ENCODE results near the gene EMP2.
"Not testable (repeated sequence)": the region's sequence is repeated elsewhere in the genome, so short reads cannot be mapped to it uniquely, and the experiment has no call there.

EMP2 gene

DNA sequence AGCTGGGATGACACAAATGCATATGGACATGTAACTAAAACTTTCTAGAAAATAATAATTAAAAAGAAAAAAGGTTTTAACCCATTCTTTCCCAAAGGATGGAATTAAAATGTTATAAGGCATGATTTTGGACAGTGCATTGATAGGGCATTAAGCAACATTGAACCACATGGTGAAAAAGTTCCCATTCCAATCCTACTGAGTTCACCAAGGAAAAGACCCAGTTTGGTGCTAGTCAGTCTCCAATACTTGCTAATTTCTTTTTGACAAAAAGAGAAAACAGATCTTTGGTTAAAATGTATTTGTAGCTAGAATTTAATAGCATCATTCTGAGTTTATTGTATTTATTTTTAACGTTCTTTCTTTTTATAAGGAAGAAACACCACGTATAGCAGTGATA, 28.1 kb downstream of the EMP2 start:
- DNase-seq (ENCODE audit: low read depth), result no peak

DNA sequence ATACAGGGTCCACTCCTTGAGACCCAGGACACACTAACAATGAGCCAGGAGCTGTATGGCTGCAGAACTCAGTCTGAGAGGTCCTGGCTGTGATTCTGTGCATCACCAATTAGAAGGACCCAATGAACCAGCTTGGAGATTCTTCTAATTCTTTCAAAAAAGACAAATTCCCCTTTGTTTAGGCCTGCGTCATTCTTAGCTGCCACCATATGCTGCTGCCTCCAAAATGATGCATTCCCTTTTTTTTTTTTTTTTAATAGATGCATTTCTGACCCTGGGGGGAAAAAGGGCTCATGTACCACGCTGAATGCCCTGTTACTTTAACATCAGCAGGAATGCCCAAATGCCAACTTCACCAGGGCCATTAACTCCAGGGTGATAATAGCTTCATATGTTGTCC, 28.5 kb downstream of the EMP2 start:
- DNase-seq (ENCODE audit: low read depth), result no peak

GRCh38 chr16:10548404-10548803, 32.0 kb downstream of the EMP2 start:
- DNase-seq (ENCODE audit: low read depth), result no peak

DNA sequence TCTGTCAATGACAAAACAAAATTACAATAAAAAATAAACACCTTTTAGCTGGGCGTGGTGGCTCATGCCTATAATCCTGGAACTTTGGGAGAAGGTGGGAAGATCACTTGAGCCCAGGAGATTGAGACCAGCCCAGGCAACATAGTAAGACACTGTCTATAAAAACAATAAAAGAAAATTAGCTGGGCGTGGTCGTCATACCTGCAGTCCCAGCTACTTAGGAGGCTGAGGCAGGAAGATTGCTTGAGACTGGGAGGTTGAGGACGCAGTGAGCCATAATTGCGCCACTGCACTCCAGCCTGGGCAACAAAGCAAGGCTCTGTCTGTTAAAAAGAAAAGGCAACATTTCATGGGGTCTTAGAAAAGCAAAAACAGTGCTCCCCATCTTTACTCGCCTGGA, 32.7 kb downstream of the EMP2 start:
- DNase-seq (ENCODE audit: low read depth), result no peak

- DNase-seq (ENCODE audit: low read depth), result no peak
Observed at GRCh38 chr16:10543231-10543977, 37.0 kb downstream of the EMP2 start.

- DNase-seq (ENCODE audit: low read depth), result no peak
Observed at GRCh38 chr16:10541366-10541765, 39.0 kb downstream of the EMP2 start.

DNA sequence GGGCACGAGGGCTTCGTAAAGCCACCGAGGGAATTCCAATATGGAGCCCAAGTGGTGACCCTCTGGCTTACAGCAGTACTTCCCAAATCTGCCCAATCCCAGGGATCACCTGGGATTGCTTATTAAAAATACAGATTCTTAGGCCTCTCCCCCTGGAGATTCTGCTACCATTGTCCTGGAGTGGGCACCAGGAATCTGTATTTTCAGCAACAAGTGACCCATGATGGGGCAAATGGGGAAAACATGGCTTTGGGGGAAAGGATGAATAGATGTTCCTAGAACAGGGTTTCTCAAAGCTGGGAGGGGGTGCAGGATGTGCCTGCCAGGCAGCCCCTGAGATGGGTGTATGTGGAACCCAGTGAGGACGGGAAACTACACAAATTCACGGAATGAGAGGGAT, 40.6 kb downstream of the EMP2 start:
- no peak for DNase-seq (ENCODE audit: low read depth)

DNA sequence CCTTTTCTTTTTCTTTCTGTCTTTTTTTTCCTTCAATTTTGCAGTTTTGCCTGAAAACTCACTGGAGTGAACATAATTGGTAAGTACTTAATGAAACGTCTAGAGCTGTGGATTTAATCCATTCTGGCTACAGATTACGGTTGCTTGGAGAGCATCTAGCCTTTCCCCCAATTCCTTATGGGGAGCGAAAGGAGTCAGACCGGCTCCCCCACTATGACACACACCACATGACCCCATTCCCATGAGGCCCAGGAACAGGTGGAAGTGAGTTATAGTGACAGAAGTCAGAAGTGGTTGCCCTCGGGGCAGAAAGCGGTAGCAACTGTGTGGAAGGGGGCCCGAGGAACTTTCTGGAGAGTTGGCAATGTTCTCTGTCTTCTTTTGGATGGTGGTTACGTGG, 41.2 kb downstream of the EMP2 start:
- no peak for DNase-seq (ENCODE audit: low read depth)

DNA sequence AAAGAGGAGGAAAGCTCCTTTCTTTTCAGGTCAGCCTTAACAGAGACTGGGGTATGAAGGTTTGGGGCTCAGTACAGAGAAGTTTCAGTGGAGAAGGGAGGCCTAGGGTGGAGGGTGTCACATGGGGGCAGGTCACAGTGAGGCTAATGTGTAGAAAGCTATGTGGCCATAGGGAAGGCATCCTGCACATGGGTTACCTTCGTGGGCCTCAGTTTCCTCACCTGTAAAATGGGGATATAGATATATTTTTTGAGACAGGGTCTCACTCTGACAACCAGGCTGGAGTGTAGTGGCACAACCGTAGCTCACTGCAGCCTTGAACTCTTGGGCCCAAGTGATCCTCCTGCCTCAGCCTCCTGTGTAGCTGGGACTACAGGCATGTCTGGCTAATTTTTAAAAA, 41.8 kb downstream of the EMP2 start:
- DNase-seq (ENCODE audit: low read depth), result no peak

GRCh38 chr16:10537946-10538345, 42.5 kb downstream of the EMP2 start:
- no peak for DNase-seq (ENCODE audit: low read depth)

GRCh38 chr16:10536814-10537389, 43.5 kb downstream of the EMP2 start:
- DNase-seq (ENCODE audit: low read depth), result no peak

- not testable (repeated sequence) for DNase-seq (ENCODE audit: low read depth)
Observed at GRCh38 chr16:10536328-10536727, 44.1 kb downstream of the EMP2 start.

DNA sequence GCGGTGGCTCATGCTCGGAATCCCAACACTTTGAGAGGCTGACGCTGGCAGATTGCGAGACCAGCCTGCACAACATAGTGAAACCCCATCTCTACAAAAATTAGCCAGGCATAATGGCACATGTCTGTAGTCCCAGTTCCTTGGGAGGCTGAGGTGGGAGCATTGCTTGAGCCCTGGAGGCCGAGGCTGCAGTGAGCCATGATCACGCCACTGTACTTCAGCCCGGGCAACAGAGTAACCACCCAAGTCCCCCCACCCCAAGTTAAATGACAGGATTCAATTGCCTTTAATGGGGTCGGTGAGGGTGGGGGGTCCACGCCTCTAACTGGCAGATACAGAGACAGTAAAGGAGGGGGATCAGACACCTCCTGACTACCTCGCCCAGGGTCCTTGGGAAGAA, 44.9 kb downstream of the EMP2 start:
- no peak for DNase-seq (ENCODE audit: low read depth)

DNA sequence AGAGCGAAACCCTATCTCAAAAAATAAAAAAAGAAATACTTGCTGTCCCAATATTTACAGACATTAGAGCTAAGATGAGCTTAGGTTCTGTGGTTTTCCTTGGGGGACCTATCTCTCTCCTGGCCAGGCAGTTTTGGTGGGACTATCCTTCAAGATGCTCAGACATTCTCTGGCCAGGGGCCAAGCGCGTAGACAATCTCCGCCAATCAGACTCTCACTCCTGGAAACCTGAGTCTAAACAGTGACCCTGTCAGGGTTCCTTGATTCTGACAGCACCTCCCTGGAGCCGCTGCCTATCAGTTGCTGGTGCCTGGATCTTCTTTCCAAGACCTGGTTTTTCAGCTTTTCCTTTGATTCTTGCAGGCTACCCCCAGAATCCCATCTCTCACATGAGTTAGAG, 45.6 kb downstream of the EMP2 start:
- no peak for DNase-seq (ENCODE audit: low read depth)

- not testable (repeated sequence) for DNase-seq (ENCODE audit: low read depth)
Observed at GRCh38 chr16:10533612-10534011, 46.8 kb downstream of the EMP2 start.

DNA sequence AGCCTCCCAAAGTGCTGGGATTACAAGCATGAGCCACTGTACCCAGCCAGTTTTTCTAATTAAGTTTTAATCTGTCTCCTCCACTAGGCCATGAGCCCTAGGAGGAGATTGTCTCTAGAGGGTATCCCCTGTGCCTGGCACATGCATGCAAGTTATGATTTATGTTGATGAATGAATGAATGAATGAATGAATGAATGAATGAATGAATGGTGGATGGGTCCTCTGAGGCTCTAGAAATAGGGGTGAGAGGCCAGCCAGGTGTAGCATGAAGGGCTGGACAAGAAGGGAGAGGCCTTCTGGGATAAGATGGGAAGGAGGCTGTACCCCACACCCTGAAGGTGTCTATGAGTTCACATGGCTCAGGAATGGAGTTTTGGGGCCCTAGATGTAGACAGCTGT, 48.8 kb downstream of the EMP2 start:
- no peak for DNase-seq (ENCODE audit: low read depth)

DNA sequence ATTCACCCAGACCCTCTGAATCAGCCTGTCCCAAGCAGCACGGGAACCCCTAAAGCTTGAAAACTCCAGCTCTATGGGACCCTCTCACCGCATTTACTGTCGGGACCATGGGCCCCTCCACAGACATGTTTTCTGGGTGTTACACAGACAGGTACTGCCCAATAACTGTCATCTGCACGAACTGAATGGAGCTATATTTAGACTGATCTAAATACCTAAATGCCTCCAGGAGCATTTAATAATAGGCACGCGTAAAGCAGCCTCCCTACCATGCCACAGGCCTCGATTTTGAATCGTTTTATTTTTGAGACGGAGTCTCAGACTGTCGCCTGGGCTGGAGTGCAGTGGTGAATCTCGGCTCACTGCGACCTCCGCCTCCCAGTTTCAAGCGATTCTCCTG, 49.7 kb downstream of the EMP2 start:
- no peak for DNase-seq (ENCODE audit: low read depth)

DNA sequence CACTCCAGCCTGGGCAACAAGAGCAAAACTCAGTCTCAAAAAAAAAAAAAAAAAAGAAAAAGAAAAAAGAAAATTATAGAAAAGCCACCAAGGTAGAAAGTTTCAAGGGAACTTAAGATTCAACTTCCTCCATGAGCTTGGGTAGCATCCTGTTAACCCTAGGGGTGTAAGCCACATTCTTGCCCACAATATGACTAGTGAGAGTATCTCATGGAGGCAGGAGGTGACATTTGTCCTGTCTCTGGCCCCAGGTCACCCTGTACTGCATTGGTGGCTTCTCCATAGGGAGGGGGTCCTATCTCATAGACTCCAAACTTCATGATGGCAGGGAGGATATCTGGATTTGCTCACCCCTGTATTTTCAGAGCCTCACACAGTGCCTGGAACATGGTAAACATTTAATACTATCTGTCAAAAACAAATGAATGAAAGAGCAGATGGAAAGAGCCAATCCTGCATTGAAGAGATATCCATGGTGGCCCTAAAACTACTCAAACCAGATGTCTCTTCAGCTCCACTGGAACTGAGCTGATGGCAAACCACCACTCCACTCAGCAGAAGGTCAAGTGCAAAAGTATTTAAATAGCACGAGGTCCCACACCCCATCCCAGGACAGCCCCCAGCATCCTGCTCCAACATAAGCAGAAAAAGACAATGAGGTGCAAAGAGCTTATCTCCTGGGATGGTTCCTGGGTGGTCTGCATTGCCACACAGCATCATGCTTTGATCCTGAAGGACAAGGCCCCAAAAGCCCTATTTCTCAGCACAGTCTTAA, 50.3 kb downstream of the EMP2 start:
- no peak for DNase-seq (ENCODE audit: low read depth)

DNA sequence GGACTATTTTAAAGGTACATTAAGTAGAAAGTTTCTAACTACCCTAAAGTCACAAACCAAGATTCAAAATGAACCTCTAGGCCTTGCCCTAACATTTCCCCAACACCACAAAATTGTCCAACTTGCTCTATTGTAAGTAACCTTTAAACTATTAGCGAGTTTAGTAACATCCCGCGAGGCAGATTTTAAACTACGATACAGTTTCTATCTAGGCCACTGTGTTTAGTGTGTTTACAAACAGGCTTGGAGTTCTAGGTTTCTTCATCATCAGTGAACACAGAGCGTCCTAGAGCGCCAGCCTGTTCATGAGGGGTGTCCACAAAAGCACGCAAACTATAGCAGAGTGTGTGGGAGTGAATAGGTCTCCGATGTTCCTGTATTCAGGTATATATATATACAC, 51.8 kb downstream of the EMP2 start:
- DNase-seq (ENCODE audit: low read depth), result no peak

- no peak for DNase-seq (ENCODE audit: low read depth)
Observed at GRCh38 chr16:10526962-10527361, 53.4 kb downstream of the EMP2 start.

DNA sequence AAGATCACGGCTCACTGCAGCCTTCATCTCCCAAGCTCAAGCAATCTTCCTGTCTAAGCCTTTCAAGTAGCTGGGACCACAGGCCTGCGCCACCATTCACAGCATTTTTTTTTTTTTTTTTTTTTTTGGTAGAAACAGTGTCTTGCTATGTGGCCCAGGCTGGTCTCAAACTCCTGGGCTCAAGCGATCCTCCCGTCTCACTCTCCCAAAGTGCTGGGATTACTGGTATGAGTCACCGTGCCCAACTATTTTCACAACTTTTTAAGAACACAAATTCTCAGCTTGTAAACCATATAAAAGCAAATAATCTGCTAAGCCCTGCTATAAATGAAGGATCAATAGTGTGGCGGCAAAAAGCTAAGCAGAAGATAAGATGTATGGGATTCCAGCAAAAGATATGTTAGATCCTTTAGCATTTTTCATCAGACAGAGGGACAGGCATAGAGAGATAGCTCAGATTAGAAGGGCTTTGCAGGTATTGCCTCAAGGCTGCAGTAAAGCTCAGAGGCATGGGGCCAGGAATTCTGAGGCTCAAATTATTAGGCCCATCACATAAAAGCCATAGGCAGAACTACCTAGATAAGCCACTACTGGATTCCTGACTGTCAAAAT, 55.1 kb downstream of the EMP2 start:
- DNase-seq (ENCODE audit: low read depth), result no peak

- DNase-seq (ENCODE audit: low read depth), result no peak
Observed at GRCh38 chr16:10522966-10523365, 57.4 kb downstream of the EMP2 start.

DNA sequence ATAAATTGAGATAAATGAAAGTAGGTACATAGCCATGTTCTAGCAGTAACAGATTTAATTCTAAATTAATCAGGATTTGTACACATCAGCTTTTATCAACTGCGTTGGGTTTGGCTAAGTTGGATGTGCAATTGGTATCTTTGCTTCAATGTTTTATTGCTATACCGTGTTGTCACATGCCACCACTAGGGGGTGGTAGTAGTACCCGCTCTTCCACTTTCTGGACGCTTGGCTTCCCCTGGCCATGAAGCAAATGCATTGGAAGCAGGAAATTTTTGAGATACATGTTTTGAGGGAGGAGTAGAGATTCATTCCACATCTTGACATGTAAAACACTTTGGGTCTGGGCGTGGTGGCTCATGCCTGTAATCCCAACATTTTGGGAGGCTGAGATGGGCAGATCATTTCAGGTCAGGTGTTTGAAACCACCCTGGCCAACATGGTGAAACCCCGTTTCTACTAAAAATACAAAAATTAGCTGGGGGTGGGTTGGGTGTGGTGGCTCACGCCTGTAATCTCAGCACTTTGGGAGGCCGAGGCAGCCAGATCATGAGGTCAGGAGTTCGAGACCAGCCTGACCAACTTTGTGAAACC, 58.6 kb downstream of the EMP2 start:
- no peak for DNase-seq (ENCODE audit: low read depth)
